CD14-positive monocyte (primary cell): ENCODE measurements around the gene TNNI2. TPM values are rescaled to one million over a fixed set of nuclear protein-coding genes. Genes with fewer than 3 reads are reported as not detected.

Experiments
- DNase-seq, 3 donors: peaks; one replicate each; pipeline ENCODE4 v3.0.0-alpha.2; 2011 to 2022
- H2AFZ ChIP-seq: 2 replicates; pipeline ENCODE4 v1.6.0; 2012; ENCODE audit warnings: mild to moderate bottlenecking, low read depth, low read length, inconsistent platforms; ENCODE audit not compliant: insufficient read depth, poor library complexity, severe bottlenecking
- H3K27ac ChIP-seq, 2 donors: 1 replicate in 1 of 2; 2 replicates in 1 of 2; pipeline ENCODE4 v1.5.1; 2012 to 2013; ENCODE audit warnings: low read length in 2 of 2, control low read depth in 1 of 2, inconsistent platforms in 1 of 2, low read depth in 1 of 2, mild to moderate bottlenecking in 1 of 2
- H3K27me3 ChIP-seq, 2 donors: one replicate each; pipeline versions ENCODE4 v1.6.0 to v1.6.1; 2011 to 2013; ENCODE audit warnings: low read length in 2 of 2; ENCODE audit not compliant: control insufficient read depth in 2 of 2, insufficient read depth in 2 of 2
- H3K36me3 ChIP-seq, 2 donors: replicated peaks in 1 of 2; 1 replicate in 1 of 2; 2 replicates in 1 of 2; pipeline versions ENCODE4 v1.5.1 to v1.6.1; 2012 to 2013; ENCODE audit warnings: low read length in 2 of 2, control low read depth in 1 of 2, inconsistent platforms in 1 of 2, mild to moderate bottlenecking in 1 of 2; ENCODE audit not compliant: insufficient read depth in 2 of 2, control insufficient read depth in 1 of 2
- H3K4me1 ChIP-seq, 2 donors: 1 replicate in 1 of 2; 2 replicates in 1 of 2; pipeline versions ENCODE4 v1.5.1 to v1.6.1; 2012 to 2013; ENCODE audit warnings: low read length in 2 of 2, control low read depth in 1 of 2, inconsistent platforms in 1 of 2, mild to moderate bottlenecking in 1 of 2, moderate library complexity in 1 of 2; ENCODE audit not compliant: insufficient read depth in 2 of 2, control insufficient read depth in 1 of 2
- H3K4me2 ChIP-seq: replicated peaks from 2 replicates; pipeline ENCODE3; 2012; ENCODE audit warnings: low read length, moderate library complexity, mild to moderate bottlenecking; ENCODE audit not compliant: poor library complexity, severe bottlenecking; ENCODE audit errors: extremely low read depth
- H3K4me3 ChIP-seq, 3 experiments: fragments of 200-600 bp in 1 of 3; sonication (generic) in 1 of 3; replicated peaks in 1 of 3; 1 replicate in 2 of 3; 2 replicates in 1 of 3; pipeline ENCODE4 v1.5.1; 2011 to 2013; ENCODE audit warnings: low read length in 3 of 3, mild to moderate bottlenecking in 3 of 3, control low read depth in 2 of 3, low read depth in 2 of 3, inconsistent platforms in 1 of 3, moderate library complexity in 1 of 3
- H3K79me2 ChIP-seq: 2 replicates; pipeline ENCODE4 v1.6.0; 2012; ENCODE audit warnings: mild to moderate bottlenecking, control low read depth, inconsistent platforms, low read length, moderate library complexity; ENCODE audit not compliant: insufficient read depth
- H3K9ac ChIP-seq: 2 replicates; pipeline ENCODE4 v1.6.0; 2017; ENCODE audit warnings: low read length, mild to moderate bottlenecking; ENCODE audit not compliant: insufficient read depth, poor library complexity, severe bottlenecking
- H3K9me3 ChIP-seq, 2 donors: replicated peaks in 1 of 2; 1 replicate in 1 of 2; 2 replicates in 1 of 2; pipeline versions ENCODE4 v1.5.1 to v1.6.1; 2012 to 2013; ENCODE audit warnings: low read length in 2 of 2, control low read depth in 1 of 2; ENCODE audit not compliant: control insufficient read depth in 1 of 2, insufficient read depth in 1 of 2
- H4K20me1 ChIP-seq: 2 replicates; pipeline ENCODE4 v1.6.0; 2012; ENCODE audit warnings: mild to moderate bottlenecking, low read length, control low read depth, moderate library complexity; ENCODE audit not compliant: insufficient read depth
- H3K27ac Mint-ChIP-seq, 7 donors: one replicate each; pipeline ENCODE4 v1.8.0; 2020; ENCODE audit warnings: mild to moderate bottlenecking in 7 of 7, mixed read lengths in 7 of 7, moderate library complexity in 6 of 7, inconsistent platforms in 2 of 7
- H3K27me3 Mint-ChIP-seq, 3 donors: one replicate each; pipeline ENCODE4 v1.8.0; 2021 to 2022; ENCODE audit warnings: low read depth in 3 of 3, mild to moderate bottlenecking in 3 of 3, mixed read lengths in 3 of 3, moderate library complexity in 3 of 3, inconsistent platforms in 1 of 3
- H3K36me3 Mint-ChIP-seq, 2 donors: one replicate each; pipeline ENCODE4 v1.8.0; 2020; ENCODE audit warnings: mixed read lengths in 2 of 2, inconsistent platforms in 1 of 2, mild to moderate bottlenecking in 1 of 2
- H3K4me1 Mint-ChIP-seq: one replicate; pipeline ENCODE4 v1.8.0; 2020; ENCODE audit warnings: mild to moderate bottlenecking, mixed read lengths
- H3K4me3 Mint-ChIP-seq, 2 donors: one replicate each; pipeline ENCODE4 v1.8.0; 2020; ENCODE audit warnings: mild to moderate bottlenecking in 2 of 2, mixed read lengths in 2 of 2, moderate library complexity in 1 of 2
- H3K9me3 Mint-ChIP-seq, 7 donors: one replicate each; pipeline ENCODE4 v1.8.0; 2020 to 2022; ENCODE audit warnings: mixed read lengths in 7 of 7, mild to moderate bottlenecking in 6 of 7, moderate library complexity in 6 of 7, inconsistent platforms in 2 of 7
- CTCF ChIP-seq: fragments of 200-600 bp; IDR thresholded peaks from one replicate; pipeline ENCODE4 v1.8.0; 2022; ENCODE audit warnings: antibody characterized with exemption, mild to moderate bottlenecking
- WGBS: methylation state at CpG from one replicate; pipeline ENCODE4 v1.1.5; 2013; ENCODE audit warnings: missing lambda C conversion rate; ENCODE audit not compliant: insufficient coverage; 5-methylcytosine and 5-hydroxymethylcytosine counted together
- intact Hi-C, 2 donors: fragments of 100-400 bp; cut with micrococcal nuclease; formaldehyde crosslinking; loops; one replicate each; pipeline versions ENCODE4 v1.15.0 to v1.15.1; 2023
- polyA plus RNA-seq, 3 donors: library from polyadenylated mRNA; depleted of rRNA in 1 of 3; unstranded in 2 of 3; stranded (reverse) in 1 of 3; fragments of 300-500 nt in 2 of 3; fragments of >200 nt in 1 of 3; fragmentation: Illumina TruSeq in 2 of 3; gene quantifications; 1 replicate in 2 of 3; 2 replicates in 1 of 3; pipeline ENCODE4 v1.2.3, GENCODE V29; 2012 to 2021

TNNI2 gene
- polyA plus RNA-seq, 3 donors: 11.4 to 45.8 (median 11.7) TPM

GRCh38 chr11:1852271-1852876 is 13.6 kb downstream of the TNNI2 start:
- Histone ChIP-seq H3K4me3 (peak overlapping the region; percentile 61 to 88 (median 82)), H3K27me3 (no peaks in the 10 kb centered on the region), H2AFZ (no peak overlapping the region), H3K9me3 (no peaks in the 10 kb centered on the region), H3K27ac (peak overlapping the region; percentile 100), H3K79me2 (peaks cover 62% of the 10 kb centered on the region), H3K4me2 (peak overlapping the region; percentile 97), H3K9ac (peak overlapping the region; percentile 97), H4K20me1 (peaks cover 37% of the 10 kb centered on the region), H3K4me1 (peaks cover 92 to 97% of the 10 kb centered on the region in 2 donors), H3K36me3 (peaks cover 22 to 26% of the 10 kb centered on the region in 2 donors)
- WGBS: 67% methylated on average over 21 of the region's 25 CpGs
- peak overlapping the region; percentile 98 to 100 for H3K4me3 Mint-ChIP-seq
- peaks cover 84% of the 10 kb centered on the region for H3K4me1 Mint-ChIP-seq
- H3K36me3 Mint-ChIP-seq: peaks cover 20 to 32% of the 10 kb centered on the region in 2 donors
- intact Hi-C loops: loop anchor here in 1 of 2 donors (5.0 kb wide), 2 partner anchors 70 to 90 kb away; partner anchors contain the start of gene CTSD
- no peaks in the 10 kb centered on the region for H3K9me3 Mint-ChIP-seq
- TF ChIP-seq CTCF: no peak
- peak overlapping the region; percentile 96 to 100 (median 100) for H3K27ac Mint-ChIP-seq
- no peak for DNase-seq
- H3K27me3 Mint-ChIP-seq: peaks cover 0 to 7% (median 0%) of the 10 kb centered on the region in 3 donors

GRCh38 chr11:1852877-1853276 is 14.1 kb downstream of the TNNI2 start, which contains the start of gene LSP1:
LSP1 (plus strand) TSS chr11:1853084; CDS start chr11:1853145, 61 bp downstream.
- intact Hi-C loops: loop anchor here (1.0 to 5.0 kb wide), 4 partner anchors 9 to 91 kb away; partner anchors contain the start of gene CTSD (in 1 of the 2)

More at GRCh38 chr11:1852877-1853276, 14.1 kb downstream of the TNNI2 start, which contains the start of gene LSP1:
- Histone ChIP-seq H3K79me2 (peaks cover 67% of the 10 kb centered on the region), H3K27ac (peak within 1 kb of the TSS; percentile 100), H3K4me2 (peak within 1 kb of the TSS; percentile 97), H3K4me1 (peaks cover 92 to 97% of the 10 kb centered on the region in 2 donors), H3K9me3 (no peaks in the 10 kb centered on the region), H3K27me3 (no peaks in the 10 kb centered on the region), H2AFZ (no peak within 1 kb of the TSS), H4K20me1 (peaks cover 42% of the 10 kb centered on the region), H3K4me3 (peak within 1 kb of the TSS; percentile 61 to 88 (median 82)), H3K9ac (peak within 1 kb of the TSS; percentile 97), H3K36me3 (peaks cover 22 to 32% of the 10 kb centered on the region in 2 donors)
- H3K27ac Mint-ChIP-seq: peak within 1 kb of the TSS; percentile 96 to 100 (median 100)
- H3K27me3 Mint-ChIP-seq: peaks cover 0 to 7% (median 0%) of the 10 kb centered on the region in 3 donors
- H3K4me3 Mint-ChIP-seq: peak within 1 kb of the TSS; percentile 98 to 100
- H3K4me1 Mint-ChIP-seq: peaks cover 84% of the 10 kb centered on the region
- H3K36me3 Mint-ChIP-seq: peaks cover 20 to 29% of the 10 kb centered on the region in 2 donors
- H3K9me3 Mint-ChIP-seq: no peaks in the 10 kb centered on the region
- peak; percentile 86 to 95 (median 89) for DNase-seq
- WGBS: 0% methylated on average over 11 of the region's 18 CpGs
- no peak for TF ChIP-seq CTCF
